Measurements from ENCODE around the gene HTRA3. TPM values are rescaled to one million over a fixed set of nuclear protein-coding genes. Genes with fewer than 3 reads are reported as not detected.

The HTRA3 gene
- total RNA-seq, 1 experiment from 2014 or later: 0.64 TPM

DNA sequence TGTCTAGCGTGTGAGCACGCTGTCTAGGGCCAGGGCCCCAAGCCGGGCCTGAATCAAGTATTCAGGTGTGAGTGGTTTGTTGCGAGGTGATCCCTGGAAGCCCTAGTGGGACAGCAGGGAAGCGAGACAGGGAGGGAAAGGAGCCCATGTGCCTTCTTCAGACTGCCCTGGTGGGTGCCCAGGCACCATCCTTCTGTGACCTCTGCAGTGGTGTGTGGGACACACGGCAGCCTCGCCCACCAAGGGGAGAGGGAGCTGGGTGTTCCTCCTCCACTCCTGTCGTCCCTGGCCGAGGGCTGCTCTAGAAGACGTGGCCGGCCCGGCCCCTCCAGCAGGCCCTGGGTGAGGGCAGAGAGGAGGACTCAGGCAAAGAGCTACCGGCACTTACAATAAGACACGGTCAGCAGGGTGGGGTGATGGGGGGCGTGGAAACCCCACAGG, 47.4 kb downstream of the HTRA3 start:
- ChIA-PET POLR2A (ENCODE audit: low non-redundant PET) (no interaction called here), CTCF (no interaction called here)
- Histone ChIP-seq H3K36me3 (ENCODE audit: insufficient read depth, low read length, poor library complexity, severe bottlenecking) (no peaks in the 10 kb centered on the region), H3K27ac (ENCODE audit: low read depth, low read length, poor library complexity, severe bottlenecking) (no peak overlapping the region), H3K4me1 (ENCODE audit: insufficient read depth, low read length, poor library complexity, severe bottlenecking) (peaks cover 11% of the 10 kb centered on the region), H3K9me3 (ENCODE audit: low read depth, low read length, poor library complexity, severe bottlenecking) (peaks cover 4% of the 10 kb centered on the region), H3K27me3 (replicated peaks; ENCODE audit: insufficient read depth, low read depth, low read length, poor library complexity) (no peaks in the 10 kb centered on the region), H3K4me3 (ENCODE audit: low read depth, low read length, poor library complexity, severe bottlenecking) (no peak overlapping the region)
- BruUV-seq (replicated peaks): no TSS peak
- intact Hi-C loops (cut with micrococcal nuclease; ENCODE audit: unreplicated experiment): no loop called here
- DNase-seq (ENCODE audit: low spot score): no peak
- TF ChIP-seq EZH2 (IDR thresholded peaks at IDR 0.05; ENCODE audit: borderline replicate concordance, low read depth, low read length, poor library complexity, severe bottlenecking): no peak
- TF ChIP-seq, protein P1, sequence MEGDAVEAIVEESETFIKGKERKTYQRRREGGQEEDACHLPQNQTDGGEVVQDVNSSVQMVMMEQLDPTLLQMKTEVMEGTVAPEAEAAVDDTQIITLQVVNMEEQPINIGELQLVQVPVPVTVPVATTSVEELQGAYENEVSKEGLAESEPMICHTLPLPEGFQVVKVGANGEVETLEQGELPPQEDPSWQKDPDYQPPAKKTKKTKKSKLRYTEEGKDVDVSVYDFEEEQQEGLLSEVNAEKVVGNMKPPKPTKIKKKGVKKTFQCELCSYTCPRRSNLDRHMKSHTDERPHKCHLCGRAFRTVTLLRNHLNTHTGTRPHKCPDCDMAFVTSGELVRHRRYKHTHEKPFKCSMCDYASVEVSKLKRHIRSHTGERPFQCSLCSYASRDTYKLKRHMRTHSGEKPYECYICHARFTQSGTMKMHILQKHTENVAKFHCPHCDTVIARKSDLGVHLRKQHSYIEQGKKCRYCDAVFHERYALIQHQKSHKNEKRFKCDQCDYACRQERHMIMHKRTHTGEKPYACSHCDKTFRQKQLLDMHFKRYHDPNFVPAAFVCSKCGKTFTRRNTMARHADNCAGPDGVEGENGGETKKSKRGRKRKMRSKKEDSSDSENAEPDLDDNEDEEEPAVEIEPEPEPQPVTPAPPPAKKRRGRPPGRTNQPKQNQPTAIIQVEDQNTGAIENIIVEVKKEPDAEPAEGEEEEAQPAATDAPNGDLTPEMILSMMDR (conservative IDR thresholded peaks at IDR 0.05; ENCODE audit: low read depth, low read length): no peak

DNA sequence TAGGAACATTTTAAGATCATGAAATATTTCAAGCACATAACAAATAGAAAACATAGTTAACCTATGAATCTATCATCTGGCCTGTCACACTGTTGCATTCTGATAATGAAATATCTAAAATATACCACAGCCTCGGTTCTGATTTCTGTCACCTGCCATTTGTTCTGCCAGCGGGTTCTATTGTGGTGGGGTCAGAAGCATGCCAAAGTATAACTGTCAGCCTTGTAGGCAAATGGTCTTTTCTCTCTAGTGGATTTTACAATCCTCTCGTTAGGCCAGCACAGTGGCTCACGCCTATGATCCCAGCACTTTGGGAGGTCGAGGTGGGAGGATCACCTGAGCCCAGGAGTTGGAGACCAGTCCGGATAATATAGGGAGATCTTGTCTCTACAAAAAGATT, 47.9 kb downstream of the HTRA3 start:
- Histone ChIP-seq H3K9me3 (ENCODE audit: low read depth, low read length, poor library complexity, severe bottlenecking) (peaks cover 2% of the 10 kb centered on the region), H3K27ac (ENCODE audit: low read depth, low read length, poor library complexity, severe bottlenecking) (no peak overlapping the region), H3K27me3 (replicated peaks; ENCODE audit: insufficient read depth, low read depth, low read length, poor library complexity) (no peaks in the 10 kb centered on the region), H3K36me3 (ENCODE audit: insufficient read depth, low read length, poor library complexity, severe bottlenecking) (no peaks in the 10 kb centered on the region), H3K4me1 (ENCODE audit: insufficient read depth, low read length, poor library complexity, severe bottlenecking) (peaks cover 11% of the 10 kb centered on the region), H3K4me3 (ENCODE audit: low read depth, low read length, poor library complexity, severe bottlenecking) (no peak overlapping the region)
- TF ChIP-seq, protein P1 (conservative IDR thresholded peaks at IDR 0.05; ENCODE audit: low read depth, low read length): no peak
- no peak for TF ChIP-seq EZH2 (IDR thresholded peaks at IDR 0.05; ENCODE audit: borderline replicate concordance, low read depth, low read length, poor library complexity, severe bottlenecking)
- DNase-seq (ENCODE audit: low spot score): no peak
- ChIA-PET POLR2A (ENCODE audit: low non-redundant PET) (no interaction called here), CTCF (no interaction called here)
- intact Hi-C loops (cut with micrococcal nuclease; ENCODE audit: unreplicated experiment): no loop called here
- no TSS peak for BruUV-seq (replicated peaks)

DNA sequence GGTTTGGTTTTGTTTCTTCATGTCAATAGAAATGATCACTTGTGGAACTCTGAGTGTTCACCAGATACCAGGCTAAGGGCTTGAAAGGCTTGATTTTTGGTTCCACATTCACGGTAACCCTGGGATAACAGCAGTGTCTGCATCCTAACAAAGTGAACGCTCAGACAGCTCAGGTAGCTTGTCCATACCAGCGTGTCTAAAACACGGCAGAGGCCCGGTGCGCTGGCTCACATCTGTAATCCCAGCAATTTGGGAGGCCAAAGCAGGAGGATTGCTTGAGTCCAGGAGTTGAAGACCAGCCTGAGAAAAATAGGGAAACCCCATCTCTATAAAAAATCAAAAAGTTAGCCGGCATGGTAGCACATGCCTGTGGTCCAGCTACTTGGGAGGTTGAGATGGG, 49.0 kb downstream of the HTRA3 start:
- TF ChIP-seq, protein P1 (conservative IDR thresholded peaks at IDR 0.05; ENCODE audit: low read depth, low read length): no peak
- no peak for TF ChIP-seq EZH2 (IDR thresholded peaks at IDR 0.05; ENCODE audit: borderline replicate concordance, low read depth, low read length, poor library complexity, severe bottlenecking)
- no peaks in the 10 kb centered on the region for H3K27me3 ChIP-seq (replicated peaks; ENCODE audit: insufficient read depth, low read depth, low read length, poor library complexity)
- no peaks in the 10 kb centered on the region for H3K9me3 ChIP-seq (ENCODE audit: low read depth, low read length, poor library complexity, severe bottlenecking)
- H3K4me3 ChIP-seq (ENCODE audit: low read depth, low read length, poor library complexity, severe bottlenecking): no peak overlapping the region
- H3K4me1 ChIP-seq (ENCODE audit: insufficient read depth, low read length, poor library complexity, severe bottlenecking): peaks cover 11% of the 10 kb centered on the region
- intact Hi-C loops (cut with micrococcal nuclease; ENCODE audit: unreplicated experiment): no loop called here
- no peaks in the 10 kb centered on the region for H3K36me3 ChIP-seq (ENCODE audit: insufficient read depth, low read length, poor library complexity, severe bottlenecking)
- ChIA-PET POLR2A (ENCODE audit: low non-redundant PET) (no interaction called here), CTCF (no interaction called here)
- no peak overlapping the region for H3K27ac ChIP-seq (ENCODE audit: low read depth, low read length, poor library complexity, severe bottlenecking)
- DNase-seq (ENCODE audit: low spot score): no peak
- BruUV-seq (replicated peaks): no TSS peak
